HT-29 (cell line): Measurements from ENCODE around the gene ST3GAL4. TPM values are rescaled to one million over a fixed set of nuclear protein-coding genes. Genes with fewer than 3 reads are reported as not detected.
A peak's percentile ranks its signal among the peaks of the same experiment; 100 is the strongest.

Source experiments
- DNase-seq: peaks from one replicate; pipeline ENCODE4 v3.0.0-alpha.2; 2015; ENCODE audit warnings: low spot score
- total RNA-seq: library from RNA; depleted of rRNA; stranded (reverse); fragments of >200 nt; shearing (Covaris generic); gene quantifications from 2 replicates; pipeline ENCODE4 v1.2.3, GENCODE V29; 2014

The ST3GAL4 gene
- total RNA-seq, 1 experiment from 2014 or later = 158 TPM

GRCh38 chr11:126421271-126421671 is 65.8 kb downstream of the ST3GAL4 start:
- no peak for DNase-seq

DNA sequence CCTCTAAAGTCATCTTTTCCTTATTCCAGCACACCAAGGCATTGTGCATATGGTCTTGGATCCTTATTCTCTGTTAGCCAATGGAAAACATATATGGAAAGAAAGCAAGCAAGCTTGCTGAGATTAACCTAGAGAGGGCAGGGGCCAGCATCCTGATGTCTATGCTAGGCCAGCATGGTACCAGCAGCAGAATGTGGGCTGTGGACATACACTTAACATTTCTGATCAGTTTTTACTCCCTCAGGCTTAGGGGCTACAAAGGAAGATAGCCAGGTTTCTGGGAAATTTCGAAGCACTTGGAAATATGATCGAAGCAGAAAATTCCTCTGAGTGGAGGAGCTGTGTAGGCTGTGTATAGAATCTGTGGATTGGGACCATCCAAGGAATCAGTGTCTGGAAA is 67.0 kb downstream of the ST3GAL4 start:
- DNase-seq = no peak

DNA sequence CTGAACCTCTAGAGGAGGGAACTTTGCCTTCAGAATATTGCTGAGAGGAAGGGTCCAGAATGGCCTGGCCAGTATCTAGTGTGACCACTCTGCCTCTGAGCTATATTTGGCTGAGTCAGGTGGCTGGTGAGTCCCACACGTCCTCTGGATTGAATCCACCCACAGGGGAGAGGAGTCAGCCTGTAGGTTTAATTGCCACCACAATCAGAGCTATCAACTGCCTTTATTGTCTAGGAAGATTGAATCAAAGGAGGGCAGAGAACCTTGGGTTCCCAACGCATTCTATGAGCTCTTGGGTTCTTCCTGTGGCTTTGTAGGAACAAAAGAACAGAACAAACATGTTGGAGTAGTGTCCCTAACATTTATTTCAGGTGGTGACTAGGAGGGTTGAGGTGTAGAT is 67.7 kb downstream of the ST3GAL4 start:
- no peak for DNase-seq

DNA sequence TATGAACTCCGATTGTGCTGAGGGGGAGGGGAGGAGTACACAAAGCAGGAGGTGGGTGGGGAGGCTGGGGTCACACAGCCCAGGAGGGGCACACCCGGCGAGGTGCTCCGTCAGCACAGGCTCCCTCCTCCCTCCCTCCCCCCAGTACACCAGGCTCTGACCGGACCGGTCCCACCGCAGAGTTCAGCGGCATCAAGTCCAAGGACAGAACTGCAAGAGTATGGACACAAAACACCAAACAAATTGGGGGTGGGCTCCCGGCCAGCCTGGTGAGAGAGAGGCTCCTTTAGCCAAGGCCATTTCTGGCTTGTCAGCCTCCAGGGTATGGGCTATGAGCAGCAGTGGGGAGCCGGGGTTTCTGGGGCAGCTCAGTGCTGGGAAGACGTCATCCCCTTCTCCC is 68.3 kb downstream of the ST3GAL4 start:
- no peak for DNase-seq

GRCh38 chr11:126424471-126425039 is 69.1 kb downstream of the ST3GAL4 start:
- no peak for DNase-seq

GRCh38 chr11:126426106-126426505 is 70.6 kb downstream of the ST3GAL4 start:
- no peak for DNase-seq

- no peak for DNase-seq
Observed at GRCh38 chr11:126426820-126427749, 71.6 kb downstream of the ST3GAL4 start.

DNA sequence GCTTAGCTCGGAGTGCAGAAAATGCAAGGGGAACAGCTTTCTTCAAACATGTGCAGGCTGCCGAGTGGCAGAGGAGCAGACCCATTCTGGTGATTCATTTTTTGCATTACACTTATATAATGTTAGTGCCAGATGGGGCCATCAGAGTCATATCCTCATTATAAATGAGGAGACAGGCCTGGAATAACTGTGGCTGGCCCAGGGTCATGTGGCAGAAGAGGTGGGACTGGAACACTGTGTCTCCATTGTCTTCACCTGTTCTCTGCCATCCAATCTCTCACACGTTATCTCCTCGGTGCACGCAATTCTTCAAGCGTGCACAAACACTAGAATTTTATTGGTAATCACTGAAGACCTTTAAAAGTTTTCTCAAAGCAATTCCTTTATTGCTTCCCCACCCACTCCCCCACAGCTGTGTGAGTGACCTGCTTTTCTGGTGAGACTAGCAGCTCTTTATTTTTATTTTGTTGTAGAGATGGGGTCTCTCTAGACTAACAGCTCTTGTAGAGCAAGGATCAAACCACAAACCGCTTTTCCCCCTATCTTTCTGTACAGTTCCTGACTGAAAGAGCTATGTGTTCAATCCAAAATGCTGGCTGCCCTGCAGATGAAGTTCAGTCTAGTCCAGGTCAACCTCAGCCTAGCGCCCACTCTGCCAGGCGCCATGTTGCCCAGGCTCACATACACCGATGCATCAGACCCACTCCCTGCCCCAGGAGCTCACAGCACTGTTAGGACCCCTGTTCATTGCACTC is 75.3 kb downstream of the ST3GAL4 start:
- peak; percentile 90 for DNase-seq

GRCh38 chr11:126431401-126432064 is 76.0 kb downstream of the ST3GAL4 start:
- peak; percentile 97 for DNase-seq

- DNase-seq = peak; percentile 34
Observed at GRCh38 chr11:126432065-126432461, 76.6 kb downstream of the ST3GAL4 start.

GRCh38 chr11:126432525-126432924 is 77.0 kb downstream of the ST3GAL4 start:
- no peak for DNase-seq

GRCh38 chr11:126433244-126433846 is 77.9 kb downstream of the ST3GAL4 start:
- DNase-seq = no peak

GRCh38 chr11:126433989-126434949 is 78.8 kb downstream of the ST3GAL4 start:
- no peak for DNase-seq

DNA sequence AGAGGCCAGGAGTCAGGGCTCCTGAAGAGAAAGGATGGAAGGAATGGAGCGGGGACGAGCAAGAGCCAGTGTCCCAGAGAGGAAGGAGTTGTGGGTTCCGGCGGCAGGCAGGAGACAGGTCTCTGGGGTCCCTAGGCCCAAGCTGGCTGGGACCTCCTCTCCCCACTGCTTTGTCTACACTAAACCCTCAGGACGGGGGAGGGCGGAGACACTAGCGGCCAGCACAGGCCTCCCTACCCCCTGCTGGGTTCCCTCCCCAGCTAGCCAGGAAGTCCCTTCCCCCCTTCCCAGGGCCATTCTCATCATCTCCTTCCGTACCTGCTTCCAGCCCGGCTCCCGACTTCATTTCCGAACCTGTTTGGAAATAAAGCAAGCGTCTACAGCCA is 79.5 kb downstream of the ST3GAL4 start:
- DNase-seq = no peak

- no peak for DNase-seq
Observed at GRCh38 chr11:126436209-126436755, 80.8 kb downstream of the ST3GAL4 start.

DNA sequence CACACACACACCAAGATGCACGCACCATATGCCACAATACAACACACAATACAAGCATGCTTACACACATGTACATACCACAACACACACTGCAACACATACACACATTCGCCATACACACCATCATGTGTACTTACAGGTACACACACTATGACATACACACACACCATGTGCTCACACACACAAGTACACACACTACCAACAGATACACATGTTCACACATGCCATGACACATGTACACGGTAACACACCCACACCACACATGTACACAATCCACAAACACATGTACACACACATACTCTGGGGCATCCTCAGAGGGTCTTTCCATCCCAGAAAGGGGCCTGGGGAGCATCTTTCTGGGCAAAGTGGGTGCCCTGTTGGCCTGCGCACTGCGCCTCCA is 82.2 kb downstream of the ST3GAL4 start:
- no peak for DNase-seq

DNA sequence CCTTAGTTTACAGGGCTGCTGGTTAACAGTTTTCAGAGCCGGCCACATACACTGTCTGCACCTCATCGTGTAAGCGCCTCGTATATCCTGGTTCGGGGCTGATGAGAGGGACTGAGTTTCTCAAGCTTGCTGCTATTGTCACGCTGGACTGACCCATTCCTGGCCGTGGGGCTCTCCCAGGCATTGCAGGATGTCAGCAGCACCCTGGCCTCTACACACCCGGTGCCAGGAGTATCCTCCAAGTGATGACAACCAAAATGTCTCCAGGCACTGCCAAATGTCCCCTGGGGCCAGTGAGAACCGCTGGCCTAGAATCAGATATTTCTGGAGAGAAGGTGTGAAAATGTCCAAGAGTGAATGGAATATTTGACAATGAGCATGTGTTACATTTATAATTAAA is 82.8 kb downstream of the ST3GAL4 start:
- no peak for DNase-seq

GRCh38 chr11:126438691-126439090 is 83.2 kb downstream of the ST3GAL4 start:
- no peak for DNase-seq

GRCh38 chr11:126440276-126440675 is 84.8 kb downstream of the ST3GAL4 start:
- DNase-seq = no peak
